Measurements from ENCODE around the gene AMOTL2.

DNA sequence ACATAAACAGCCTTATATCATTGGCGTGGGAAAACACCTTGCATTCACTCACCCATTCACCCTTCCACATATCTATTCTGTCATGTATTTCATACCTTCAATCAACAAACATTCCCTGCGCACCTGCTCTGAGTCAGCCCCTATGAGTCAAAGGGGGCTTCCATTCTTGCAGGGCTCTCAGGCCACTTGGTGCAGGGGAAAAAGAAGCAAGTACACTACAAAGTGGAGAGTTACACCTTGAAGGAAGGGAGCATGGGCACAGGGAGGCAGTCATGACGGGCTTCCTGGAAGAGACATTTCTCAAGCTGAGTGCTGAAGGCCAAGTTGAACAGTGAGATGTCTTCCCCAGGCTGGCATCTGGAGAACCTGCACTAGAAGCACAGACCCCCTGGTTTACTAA, 4.6 kb upstream of the AMOTL2 start:
- TF ChIP-seq POLR2AphosphoS5 (IDR thresholded peaks at IDR 0.05; ENCODE audit: low read depth) (no peak), GABPA (IDR thresholded peaks at IDR 0.05; ENCODE audit: low read depth) (no peak), SPI1 (IDR thresholded peaks at IDR 0.05; ENCODE audit: borderline replicate concordance, low read depth) (no peak)
- TF ChIP-seq, protein P1, sequence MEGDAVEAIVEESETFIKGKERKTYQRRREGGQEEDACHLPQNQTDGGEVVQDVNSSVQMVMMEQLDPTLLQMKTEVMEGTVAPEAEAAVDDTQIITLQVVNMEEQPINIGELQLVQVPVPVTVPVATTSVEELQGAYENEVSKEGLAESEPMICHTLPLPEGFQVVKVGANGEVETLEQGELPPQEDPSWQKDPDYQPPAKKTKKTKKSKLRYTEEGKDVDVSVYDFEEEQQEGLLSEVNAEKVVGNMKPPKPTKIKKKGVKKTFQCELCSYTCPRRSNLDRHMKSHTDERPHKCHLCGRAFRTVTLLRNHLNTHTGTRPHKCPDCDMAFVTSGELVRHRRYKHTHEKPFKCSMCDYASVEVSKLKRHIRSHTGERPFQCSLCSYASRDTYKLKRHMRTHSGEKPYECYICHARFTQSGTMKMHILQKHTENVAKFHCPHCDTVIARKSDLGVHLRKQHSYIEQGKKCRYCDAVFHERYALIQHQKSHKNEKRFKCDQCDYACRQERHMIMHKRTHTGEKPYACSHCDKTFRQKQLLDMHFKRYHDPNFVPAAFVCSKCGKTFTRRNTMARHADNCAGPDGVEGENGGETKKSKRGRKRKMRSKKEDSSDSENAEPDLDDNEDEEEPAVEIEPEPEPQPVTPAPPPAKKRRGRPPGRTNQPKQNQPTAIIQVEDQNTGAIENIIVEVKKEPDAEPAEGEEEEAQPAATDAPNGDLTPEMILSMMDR (IDR thresholded peaks at IDR 0.05; ENCODE audit: insufficient read depth, low read length): no peak

All from HL-60 (cell line).